Measurements from ENCODE around the gene COX6B1. TPM values are rescaled to one million over a fixed set of nuclear protein-coding genes. Genes with fewer than 3 reads are reported as not detected.

Gene COX6B1
- polyA plus RNA-seq, 1 of the 3 experiments (the other 2 are of a cell fraction), result 826 TPM

DNA sequence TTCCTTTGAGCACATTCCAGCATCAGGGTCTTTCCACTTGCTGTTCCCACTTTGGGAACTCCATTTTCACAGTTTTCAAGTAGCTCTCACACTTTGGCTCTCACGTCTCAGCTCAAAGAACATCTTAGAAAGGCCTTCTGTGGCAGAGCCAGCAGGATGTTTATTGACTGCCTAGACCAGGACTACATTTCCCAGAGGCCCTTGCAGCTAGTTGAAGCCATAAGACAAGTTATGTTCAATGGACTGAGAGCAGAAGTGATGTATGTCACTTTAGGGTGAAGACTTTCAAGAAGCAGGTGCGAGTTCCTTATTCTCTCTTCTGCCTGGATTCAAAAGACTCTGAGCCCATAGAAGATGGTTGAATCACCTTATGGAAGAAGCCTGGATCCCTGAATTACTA, 39.9 kb upstream of the COX6B1 start:
- H3K9me3 ChIP-seq, result 0 out of 2 replicates have a peak, but pooled peaks cover 4% of the 10 kb centered on the region
- H3K27ac ChIP-seq (ENCODE audit: low read depth in 2 of 2, low read length in 1 of 2), result no peak overlapping the region
- H3K4me3 ChIP-seq (ENCODE audit: low read depth in 2 of 2, low read length in 1 of 2), result no peak overlapping the region
- no peaks in the 10 kb centered on the region for H3K36me3 ChIP-seq (replicated peaks in 1 of 2; ENCODE audit: control insufficient read depth in 1 of 2, insufficient read depth in 2 of 2, low read length in 1 of 2)
- H3F3A ChIP-seq (replicated peaks; ENCODE audit: insufficient read depth), result no peaks in the 10 kb centered on the region
- no peak for TF ChIP-seq YY1 (IDR thresholded peaks at IDR 0.05; ENCODE audit: low read depth)
- no peak for TF ChIP-seq NFIC (IDR thresholded peaks at IDR 0.05; ENCODE audit: borderline replicate concordance)
- TF ChIP-seq, protein P1, sequence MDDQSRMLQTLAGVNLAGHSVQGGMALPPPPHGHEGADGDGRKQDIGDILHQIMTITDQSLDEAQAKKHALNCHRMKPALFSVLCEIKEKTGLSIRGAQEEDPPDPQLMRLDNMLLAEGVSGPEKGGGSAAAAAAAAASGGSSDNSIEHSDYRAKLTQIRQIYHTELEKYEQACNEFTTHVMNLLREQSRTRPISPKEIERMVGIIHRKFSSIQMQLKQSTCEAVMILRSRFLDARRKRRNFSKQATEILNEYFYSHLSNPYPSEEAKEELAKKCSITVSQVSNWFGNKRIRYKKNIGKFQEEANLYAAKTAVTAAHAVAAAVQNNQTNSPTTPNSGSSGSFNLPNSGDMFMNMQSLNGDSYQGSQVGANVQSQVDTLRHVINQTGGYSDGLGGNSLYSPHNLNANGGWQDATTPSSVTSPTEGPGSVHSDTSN (IDR thresholded peaks at IDR 0.05), result no peak
- TF ChIP-seq RCOR1 (IDR thresholded peaks at IDR 0.05; ENCODE audit: low read length), result no peak
- TF ChIP-seq RAD21 (IDR thresholded peaks at IDR 0.05; ENCODE audit: low read length), result no peak
- TF ChIP-seq FOXM1 (IDR thresholded peaks at IDR 0.05; ENCODE audit: low read depth), result no peak
- no peak for TF ChIP-seq ELF1 (IDR thresholded peaks at IDR 0.05)
- TF ChIP-seq TAF1 (IDR thresholded peaks at IDR 0.05; ENCODE audit: borderline replicate concordance, low read depth, low read length), result no peak
- peaks cover 0 to 9% of the 10 kb centered on the region in 2 experiments; a peak in 1 of 4 replicates for H3K4me1 ChIP-seq (ENCODE audit: control insufficient read depth in 1 of 2, insufficient read depth in 2 of 2, low read depth in 1 of 2, low read length in 1 of 2)
- no peak overlapping the region for H3K9ac ChIP-seq
- H3K4me2 ChIP-seq, result no peak overlapping the region
- H3K9me2 ChIP-seq, result no peaks in the 10 kb centered on the region
- no peaks in the 10 kb centered on the region for H3K79me2 ChIP-seq (ENCODE audit: insufficient read depth)
- CTCF ChIA-PET, result interaction anchor here (0.6 to 2.1 kb wide), 4 partner anchors 52 to 280 kb away, joined by 3 to 5 read pairs (median 4); no protein-coding TSS in a partner anchor
- POLR2A ChIA-PET, result no interaction called here
- DNase-seq, result no peak
- no peak overlapping the region for H2AFZ ChIP-seq (ENCODE audit: low read depth)
- H3K27me3 ChIP-seq (ENCODE audit: insufficient read depth), result peaks cover 2% of the 10 kb centered on the region; the same call in 1 of the 2 replicates
- WGBS (ENCODE audit: low lambda C conversion rate), result 0% methylated on average over 2 of the region's 2 CpGs
- H4K20me1 ChIP-seq (ENCODE audit: insufficient read depth), result no peaks in the 10 kb centered on the region

DNA sequence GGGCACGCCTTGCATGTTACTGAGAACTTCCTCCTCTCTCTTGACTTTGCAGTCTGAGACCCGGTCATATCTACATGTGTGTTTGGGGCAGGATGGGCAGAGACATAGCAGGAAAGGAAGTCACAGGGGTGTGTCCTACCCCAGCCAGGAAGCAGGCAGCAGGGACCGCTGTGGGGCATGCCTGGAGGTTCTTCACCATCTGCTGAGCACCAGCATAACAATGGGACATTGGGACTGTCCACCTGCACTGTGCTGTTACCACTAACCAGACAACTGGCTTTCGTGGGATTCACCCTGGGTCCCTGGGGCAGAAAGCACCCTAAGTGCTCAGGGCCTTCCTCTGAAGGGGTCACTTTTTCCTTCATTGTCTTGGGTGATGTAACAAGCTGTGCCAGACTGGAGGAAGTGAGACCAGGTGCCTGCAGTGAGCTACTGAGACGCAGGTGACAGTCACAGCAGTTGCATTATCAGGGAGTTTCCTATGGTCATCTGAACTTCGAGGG, 38.2 kb upstream of the COX6B1 start:
- Histone ChIP-seq H3K9me2 (no peaks in the 10 kb centered on the region), H3F3A (replicated peaks; ENCODE audit: insufficient read depth) (no peaks in the 10 kb centered on the region), H3K4me2 (no peak overlapping the region), H4K20me1 (ENCODE audit: insufficient read depth) (no peaks in the 10 kb centered on the region), H3K9ac (no peak overlapping the region), H3K36me3 (replicated peaks in 1 of 2; ENCODE audit: control insufficient read depth in 1 of 2, insufficient read depth in 2 of 2, low read length in 1 of 2) (no peaks in the 10 kb centered on the region), H3K27me3 (ENCODE audit: insufficient read depth) (no peaks in the 10 kb centered on the region), H3K9me3 (0 out of 2 replicates have a peak, but pooled peaks cover 4% of the 10 kb centered on the region), H3K79me2 (ENCODE audit: insufficient read depth) (peaks cover 3% of the 10 kb centered on the region; the same call in 1 of the 2 replicates), H3K4me1 (ENCODE audit: control insufficient read depth in 1 of 2, insufficient read depth in 2 of 2, low read depth in 1 of 2, low read length in 1 of 2) (peaks cover 0 to 10% of the 10 kb centered on the region in 2 experiments; a peak in 1 of 4 replicates), H3K4me3 (ENCODE audit: low read depth in 2 of 2, low read length in 1 of 2) (no peak overlapping the region), H2AFZ (ENCODE audit: low read depth) (no peak overlapping the region), H3K27ac (ENCODE audit: low read depth in 2 of 2, low read length in 1 of 2) (no peak overlapping the region)
- WGBS (ENCODE audit: low lambda C conversion rate), result 19% methylated on average over 6 of the region's 6 CpGs
- TF ChIP-seq YY1 (IDR thresholded peaks at IDR 0.05; ENCODE audit: low read depth) (no peak), NFIC (IDR thresholded peaks at IDR 0.05; ENCODE audit: borderline replicate concordance) (no peak), SMC3 (IDR thresholded peaks at IDR 0.05; ENCODE audit: low read depth, low read length) (no peak), MXI1 (IDR thresholded peaks at IDR 0.05; ENCODE audit: low read depth, low read length) (no peak), FOXJ3 (CRISPR knock-in tag; IDR thresholded peaks at IDR 0.05) (no peak), MEF2A (IDR thresholded peaks at IDR 0.05; ENCODE audit: borderline replicate concordance, low read depth) (no peak), RXRA (IDR thresholded peaks at IDR 0.05; ENCODE audit: borderline replicate concordance, low read depth) (no peak), NRF1 (IDR thresholded peaks at IDR 0.05; ENCODE audit: low read depth, low read length) (no peak), RFX5 (IDR thresholded peaks at IDR 0.05; ENCODE audit: low read length) (no peak)
- ChIA-PET POLR2A (no interaction called here), CTCF (interaction anchor here (1.1 to 4.1 kb wide), 2 partner anchors 52 to 61 kb away, joined by 4 to 13 read pairs; no protein-coding TSS in a partner anchor)
- DNase-seq, result no peak

Measured in SK-N-SH (cell line).